NCI-H748 (cell line): Measurements from ENCODE around the gene NFIC.
"Not testable (repeated sequence)": the region's sequence is repeated elsewhere in the genome, so short reads cannot be mapped to it uniquely, and the experiment has no call there.

ENCODE experiments used
- DNase-seq: peaks from one replicate; lab custom pipeline; 2025; ENCODE audit not compliant: unreplicated experiment; lab: John Stamatoyannopoulos, UW

Gene NFIC

GRCh38 chr19:3365836-3366752, at the start of gene NFIC:
Gene NFIC (plus strand): TSS chr19:3366583. CDS start chr19:3366637, 54 bp downstream.
- peak; percentile 33 for DNase-seq

DNA sequence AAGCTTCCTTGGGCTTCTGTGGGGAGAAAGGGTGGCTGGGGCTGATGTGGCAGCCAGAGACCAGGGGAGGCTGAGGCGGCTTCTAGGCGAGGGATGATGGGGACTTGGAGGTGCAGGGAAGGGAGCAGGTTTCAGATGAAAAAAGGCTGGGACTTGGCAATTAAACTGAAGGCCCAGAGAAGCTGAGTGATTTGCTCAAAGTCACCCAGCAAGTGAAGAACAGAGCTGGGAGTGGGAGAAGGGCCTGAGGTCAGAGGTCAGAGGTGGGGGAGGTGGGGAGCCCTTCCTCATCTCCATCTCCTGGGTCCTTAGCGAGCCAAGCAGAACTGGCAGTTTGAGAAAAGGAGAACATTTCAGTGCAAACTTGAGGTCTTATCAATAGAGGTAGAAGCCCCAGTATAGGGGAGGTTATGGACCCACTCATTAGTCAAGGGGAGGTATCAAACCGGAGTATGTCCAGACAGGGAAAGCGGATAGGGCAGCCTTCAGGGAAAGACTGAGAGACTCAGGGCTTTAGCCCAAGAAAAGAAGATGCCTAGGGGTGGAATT, 49.6 kb upstream of the NFIC start:
- no peak for DNase-seq

DNA sequence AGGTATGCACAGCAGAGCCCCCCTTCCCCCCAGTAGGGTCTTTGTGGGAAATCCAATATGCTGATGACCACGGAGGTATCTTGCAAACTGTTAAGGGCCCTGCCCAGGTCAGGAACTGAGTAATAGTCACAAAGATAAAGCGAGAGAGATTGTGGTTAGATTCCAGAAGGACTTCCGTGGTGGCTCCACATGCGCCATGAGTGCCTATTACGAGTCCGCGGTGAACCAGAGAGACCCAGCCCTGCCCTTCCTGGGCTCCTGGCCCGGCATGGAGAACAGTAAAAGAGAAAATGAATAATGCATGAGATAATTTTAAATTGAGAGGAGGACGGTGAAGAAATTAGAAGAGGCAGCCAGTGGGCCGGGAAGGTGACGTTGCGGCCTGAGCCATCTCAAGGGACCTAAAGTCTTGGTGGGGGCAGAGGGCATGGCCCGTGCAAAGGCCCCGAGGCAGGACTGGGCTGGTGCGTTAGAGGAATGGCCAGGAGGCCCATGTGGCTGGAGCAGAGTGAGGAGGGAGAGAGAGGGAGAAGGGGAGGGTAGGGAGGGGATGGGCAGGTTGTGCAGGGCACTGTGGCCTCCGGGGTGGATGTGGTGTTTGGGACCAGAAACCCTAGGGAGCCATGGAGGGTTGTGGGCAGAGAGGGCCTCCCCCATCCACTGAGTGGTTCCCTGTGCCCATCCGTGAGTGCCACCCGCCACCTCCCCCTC, 46.6 kb upstream of the NFIC start:
- no peak for DNase-seq

DNA sequence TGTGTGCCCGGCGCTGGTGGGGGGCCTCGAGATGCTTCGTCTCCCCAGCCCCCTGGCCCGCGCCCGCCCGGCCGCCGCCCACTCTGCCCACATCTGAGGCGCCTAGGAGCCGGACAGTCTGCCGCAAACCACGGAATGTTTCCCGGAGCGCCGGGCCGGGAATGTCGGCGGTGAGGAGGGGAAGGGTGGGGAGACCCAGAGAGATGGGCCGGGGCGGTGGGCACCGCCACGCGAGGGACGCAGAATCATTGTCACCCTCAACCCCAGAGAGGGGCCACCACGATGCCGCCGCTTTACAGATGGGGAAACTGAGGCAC, 46.1 kb upstream of the NFIC start:
- no peak for DNase-seq

- DNase-seq = no peak
These were observed 45.5 kb upstream of the NFIC start for GRCh38 chr19:3320853-3321252.

DNA sequence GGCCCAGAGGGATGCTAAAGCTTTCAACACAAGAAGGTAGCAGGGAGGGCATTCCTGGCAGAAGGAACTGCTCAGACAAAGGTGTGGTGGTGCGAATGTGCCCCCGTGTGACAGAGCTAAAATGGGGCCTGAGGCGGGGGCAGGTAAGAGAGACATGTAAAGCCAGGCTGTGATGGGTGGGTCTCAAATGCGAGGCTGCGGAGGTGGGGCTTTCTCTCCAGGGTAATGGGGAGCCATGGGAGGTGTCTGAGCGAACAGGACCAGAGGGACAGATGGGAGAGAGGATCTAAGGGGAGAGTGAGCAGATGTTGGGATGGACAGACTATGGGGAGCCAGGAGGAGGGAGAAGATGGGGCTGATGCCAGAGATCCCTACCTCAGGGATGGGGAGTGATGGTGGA, 44.7 kb upstream of the NFIC start:
- DNase-seq = no peak

DNA sequence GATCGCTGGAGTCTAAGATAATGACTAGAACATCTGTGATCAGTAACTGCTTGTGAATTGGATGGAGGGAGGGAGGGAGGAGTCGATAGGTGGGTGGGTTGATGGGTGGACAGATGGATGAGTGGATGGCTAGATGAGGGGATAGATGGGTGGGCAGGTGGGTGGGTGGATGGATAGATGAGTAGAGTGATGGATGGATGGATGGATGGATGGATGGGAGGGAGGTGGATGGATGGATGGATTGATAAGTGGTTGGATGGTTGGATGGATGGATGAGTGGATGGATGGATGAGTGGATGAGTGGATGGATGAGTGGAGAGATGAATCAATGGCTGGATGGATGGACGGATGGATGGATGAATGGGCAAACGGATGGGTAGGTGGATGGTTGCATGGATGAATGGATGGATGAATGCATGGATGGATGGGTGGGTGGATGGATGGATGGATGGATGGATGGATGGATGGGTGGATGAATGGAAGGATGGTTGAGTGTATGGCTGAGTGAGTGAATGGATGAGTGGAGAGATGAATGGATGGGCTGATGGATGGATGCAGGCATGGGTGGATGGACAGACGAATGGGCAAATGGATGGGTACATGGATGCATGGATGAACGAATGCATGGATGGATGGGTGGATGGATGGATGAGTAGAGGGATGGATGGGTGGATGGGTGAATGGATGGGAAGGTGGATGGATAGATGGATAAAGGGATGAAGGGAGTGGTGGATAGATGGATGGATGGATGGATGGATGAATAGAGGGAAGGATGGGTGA, 44.0 kb upstream of the NFIC start:
- no peak for DNase-seq

- DNase-seq = no peak
These were observed 43.4 kb upstream of the NFIC start for GRCh38 chr19:3323026-3323425.

GRCh38 chr19:3323658-3324057, 42.7 kb upstream of the NFIC start:
- DNase-seq = no peak

DNA sequence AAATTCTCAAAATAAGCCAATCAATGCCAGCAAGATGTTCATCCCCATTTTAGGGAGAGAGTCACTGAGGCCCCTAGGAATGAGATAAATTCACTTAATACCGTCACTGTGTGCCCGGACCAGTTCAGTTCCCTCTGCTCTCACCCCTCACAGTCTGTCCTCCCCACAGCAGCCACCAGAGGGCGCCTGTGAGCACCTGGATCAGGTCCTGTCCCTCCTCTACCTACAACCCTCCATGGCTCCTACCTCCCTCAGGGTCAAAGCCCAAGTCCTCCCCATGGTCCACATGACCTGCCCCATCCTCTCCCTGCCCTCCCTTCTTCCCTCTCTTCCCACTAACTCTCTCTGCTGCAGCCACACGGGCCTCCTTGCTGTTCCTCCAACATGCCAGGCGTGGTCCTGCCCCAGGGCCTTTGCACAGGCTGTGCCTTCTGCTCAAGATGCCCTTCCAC, 42.0 kb upstream of the NFIC start:
- DNase-seq = peak; percentile 19

DNA sequence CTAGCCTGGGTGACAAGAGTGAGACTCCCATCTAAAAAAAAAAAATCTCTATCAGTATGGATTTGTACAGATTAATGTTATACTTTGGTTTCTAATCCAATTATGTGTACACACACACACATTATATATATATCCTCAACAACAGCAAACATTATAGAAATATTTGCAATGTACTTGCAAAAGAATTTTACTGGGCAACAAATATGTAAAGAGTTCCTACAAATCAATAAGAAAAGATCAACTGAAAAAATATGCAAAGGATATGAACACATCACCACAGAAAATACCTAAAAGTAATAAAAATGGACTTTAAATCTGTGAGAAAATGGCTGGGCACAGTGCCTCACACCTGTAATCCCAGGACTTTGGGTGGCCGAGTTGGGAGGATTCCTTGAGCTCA, 40.9 kb upstream of the NFIC start:
- no peak for DNase-seq

DNA sequence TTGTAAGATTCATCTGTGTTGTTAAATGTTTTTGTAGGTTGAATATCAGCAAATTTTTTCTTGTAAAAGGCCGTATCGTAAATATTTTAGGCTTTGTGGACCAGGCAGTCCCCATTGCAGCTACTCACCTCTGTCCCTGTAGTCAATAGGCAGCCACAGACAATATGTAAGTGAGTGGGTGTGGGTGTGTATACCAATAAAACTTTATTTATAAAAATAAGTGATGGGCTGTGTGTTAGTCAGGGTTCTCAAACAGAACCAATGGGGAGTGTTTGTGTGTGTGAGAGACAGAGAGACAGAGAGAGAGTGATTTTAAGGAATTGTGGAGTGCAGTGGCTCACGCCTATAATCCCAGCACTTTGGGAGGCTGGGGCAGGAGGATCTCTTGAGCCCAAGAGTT, 37.6 kb upstream of the NFIC start:
- no peak for DNase-seq

DNA sequence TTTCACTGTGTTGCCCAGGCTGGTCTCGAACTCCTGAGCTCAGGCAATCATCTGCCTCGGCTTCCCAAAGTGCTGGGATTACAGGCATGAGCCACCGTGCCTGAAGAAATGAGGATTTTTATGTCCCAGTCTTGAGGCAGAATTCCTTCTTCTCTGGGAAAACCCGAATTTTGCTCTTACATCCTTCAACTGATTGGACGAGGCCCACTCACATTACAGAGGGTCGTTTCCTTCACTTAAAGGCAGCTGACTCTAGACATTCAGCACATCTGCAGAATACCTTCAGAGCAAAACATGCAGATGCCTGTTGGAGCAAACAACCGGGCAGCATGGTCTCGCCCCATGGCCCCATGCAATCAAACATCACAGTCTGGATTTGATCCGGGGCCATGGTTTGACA, 36.3 kb upstream of the NFIC start:
- no peak for DNase-seq

GRCh38 chr19:3332232-3332631, 34.2 kb upstream of the NFIC start:
- DNase-seq = not testable (repeated sequence)

GRCh38 chr19:3333020-3333583, 33.3 kb upstream of the NFIC start:
- no peak for DNase-seq

GRCh38 chr19:3333662-3334061, 32.7 kb upstream of the NFIC start:
- DNase-seq = no peak

GRCh38 chr19:3334749-3335430, 31.5 kb upstream of the NFIC start:
- DNase-seq = not testable (repeated sequence)

- DNase-seq = no peak
These were observed 30.7 kb upstream of the NFIC start for GRCh38 chr19:3335431-3336350.

- DNase-seq = no peak
These were observed 30.1 kb upstream of the NFIC start for GRCh38 chr19:3336351-3336679.
